Skeletal muscle cell (primary cell): ENCODE results near the gene ZSWIM1.

Source experiments
- DNase-seq: peaks from one replicate; pipeline ENCODE4 v3.0.0-alpha.2; 2010; ENCODE audit warnings: low read depth
- H3K4me3 ChIP-seq: 2 replicates; pipeline ENCODE4 v1.5.1; 2011; ENCODE audit warnings: low read depth, mild to moderate bottlenecking, control low read depth, low read length, moderate library complexity

Gene ZSWIM1

GRCh38 chr20:45880988-45881788 is at the start of gene ZSWIM1:
TSS of gene ZSWIM1 (plus strand) at chr20:45881227. CDS start at chr20:45882593, 1,366 bp downstream.
- DNase-seq: peak; percentile 94
- peak within 1 kb of the TSS; percentile 68 for H3K4me3 ChIP-seq

- no peak for DNase-seq
- H3K4me3 ChIP-seq: no peak overlapping the region
Measured at GRCh38 chr20:45832619-45833018, 48.4 kb upstream of the ZSWIM1 start.

DNA sequence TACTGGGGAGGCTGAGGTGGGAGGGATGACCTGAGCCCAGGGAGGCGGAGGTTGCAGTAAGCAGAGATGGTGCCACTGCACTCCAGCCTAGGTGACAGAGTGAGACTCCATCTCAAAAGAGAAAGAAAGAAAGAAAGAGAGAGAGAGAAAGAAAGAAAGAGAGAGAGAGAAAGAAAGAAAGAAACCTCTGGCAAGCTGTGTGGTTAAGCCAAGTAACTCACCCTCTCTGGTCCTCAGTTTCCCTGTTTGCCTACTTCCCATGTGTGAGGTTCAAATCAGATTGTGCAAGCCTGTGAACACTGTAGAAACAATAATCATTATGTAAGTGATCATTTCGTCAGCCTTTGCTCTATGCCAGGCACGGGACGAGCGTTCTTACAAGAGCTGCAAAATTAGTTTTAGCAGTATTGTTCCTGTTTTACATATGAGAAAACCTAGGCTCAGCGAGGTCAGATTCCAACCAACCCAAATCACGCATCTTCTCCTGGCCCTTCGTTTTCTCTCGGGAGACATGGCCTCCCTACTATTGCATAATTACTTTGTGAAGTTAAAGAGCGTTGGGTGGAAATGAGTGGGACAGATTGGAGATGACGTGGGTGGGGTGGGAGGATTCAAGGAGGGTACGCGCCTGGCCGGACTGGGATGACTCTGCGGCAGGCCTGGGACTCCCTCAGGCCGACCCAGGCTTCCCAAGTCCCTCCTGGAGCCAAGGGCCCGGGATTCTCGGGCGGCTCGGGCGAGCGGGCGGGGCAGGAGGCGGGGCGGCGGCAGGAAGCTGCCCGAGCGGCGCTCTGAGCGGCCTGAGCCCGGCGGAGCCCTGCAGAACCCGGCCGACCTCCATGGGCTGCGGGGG is 47.8 kb upstream of the ZSWIM1 start, which contains the start of gene SNX21:
Gene SNX21, plus strand, starts transcription at position 770 of the 853 bp plus-strand sequence. CDS start 121 bp downstream, outside the sequence.
- DNase-seq: peak; percentile 87
- H3K4me3 ChIP-seq: peak within 1 kb of the TSS; percentile 74

GRCh38 chr20:45833883-45834796 is 46.9 kb upstream of the ZSWIM1 start:
- DNase-seq: no peak
- H3K4me3 ChIP-seq: peak overlapping the region; percentile 74

- H3K4me3 ChIP-seq: peak overlapping the region; percentile 74
Measured at GRCh38 chr20:45834797-45835161, 46.2 kb upstream of the ZSWIM1 start.

GRCh38 chr20:45835329-45835765 is 45.7 kb upstream of the ZSWIM1 start:
- DNase-seq: no peak
- H3K4me3 ChIP-seq: peak overlapping the region; percentile 74

More at GRCh38 chr20:45834797-45835161, 46.2 kb upstream of the ZSWIM1 start:
- DNase-seq: no peak

DNA sequence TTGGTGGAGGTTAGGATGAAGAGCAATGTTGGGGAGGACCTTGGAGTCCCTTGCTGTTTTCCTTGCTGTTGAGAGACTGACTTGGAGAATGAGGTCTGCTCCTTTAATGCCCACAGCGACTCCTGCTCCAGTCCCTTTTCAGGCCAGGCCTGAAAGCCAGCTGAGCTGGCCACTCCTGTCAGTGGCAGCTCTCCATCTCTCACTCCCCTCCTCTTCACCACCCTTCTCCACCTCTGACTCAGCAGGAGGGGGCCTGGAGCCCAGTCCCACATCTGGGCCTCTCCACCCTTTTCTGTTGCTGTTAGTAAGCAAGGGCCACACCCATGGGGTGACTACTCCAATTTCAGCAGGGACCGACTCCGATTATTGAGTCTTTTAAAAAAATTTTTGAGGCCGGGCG is 45.2 kb upstream of the ZSWIM1 start:
- no peak overlapping the region for H3K4me3 ChIP-seq
- DNase-seq: no peak

GRCh38 chr20:45836841-45837240 is 44.2 kb upstream of the ZSWIM1 start:
- H3K4me3 ChIP-seq: no peak overlapping the region
- no peak for DNase-seq

GRCh38 chr20:45840700-45841198 is 40.3 kb upstream of the ZSWIM1 start:
- no peak for DNase-seq
- no peak overlapping the region for H3K4me3 ChIP-seq

DNA sequence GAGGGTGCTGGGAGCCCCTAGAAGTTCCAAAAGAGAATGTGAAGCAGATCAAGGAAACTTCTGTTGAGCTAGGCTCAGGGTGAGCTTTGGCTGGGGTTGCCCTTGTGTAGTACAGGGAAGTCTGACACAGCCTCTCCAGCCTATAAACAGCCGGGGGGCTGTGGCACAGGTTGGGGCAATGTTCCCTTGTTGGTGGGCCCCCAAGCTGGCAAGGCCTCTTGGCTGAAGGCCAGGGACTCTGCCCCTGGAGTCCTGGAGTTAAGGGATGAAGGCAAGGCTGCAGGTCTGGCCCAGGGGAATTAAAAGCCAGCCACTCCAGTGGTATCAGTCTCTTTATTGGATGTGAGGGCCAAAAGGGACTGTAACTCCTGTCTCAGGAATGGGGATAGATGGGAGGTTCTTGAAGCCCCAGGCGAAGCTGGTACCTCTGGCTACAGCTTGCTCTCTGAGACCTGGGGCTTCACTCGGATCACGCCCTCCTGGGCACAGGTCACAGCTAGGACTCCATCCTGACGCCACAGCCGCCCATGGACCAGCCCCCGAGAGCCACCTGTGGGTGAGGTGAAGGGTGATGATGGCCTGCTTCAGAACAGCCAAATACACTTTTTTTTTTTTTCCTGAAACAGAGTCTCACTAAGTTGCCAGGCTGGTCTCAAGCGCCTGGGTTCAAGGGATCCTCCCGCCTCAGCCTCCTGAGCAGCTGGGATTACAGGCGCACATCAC is 39.5 kb upstream of the ZSWIM1 start:
- H3K4me3 ChIP-seq: no peak overlapping the region
- no peak for DNase-seq

DNA sequence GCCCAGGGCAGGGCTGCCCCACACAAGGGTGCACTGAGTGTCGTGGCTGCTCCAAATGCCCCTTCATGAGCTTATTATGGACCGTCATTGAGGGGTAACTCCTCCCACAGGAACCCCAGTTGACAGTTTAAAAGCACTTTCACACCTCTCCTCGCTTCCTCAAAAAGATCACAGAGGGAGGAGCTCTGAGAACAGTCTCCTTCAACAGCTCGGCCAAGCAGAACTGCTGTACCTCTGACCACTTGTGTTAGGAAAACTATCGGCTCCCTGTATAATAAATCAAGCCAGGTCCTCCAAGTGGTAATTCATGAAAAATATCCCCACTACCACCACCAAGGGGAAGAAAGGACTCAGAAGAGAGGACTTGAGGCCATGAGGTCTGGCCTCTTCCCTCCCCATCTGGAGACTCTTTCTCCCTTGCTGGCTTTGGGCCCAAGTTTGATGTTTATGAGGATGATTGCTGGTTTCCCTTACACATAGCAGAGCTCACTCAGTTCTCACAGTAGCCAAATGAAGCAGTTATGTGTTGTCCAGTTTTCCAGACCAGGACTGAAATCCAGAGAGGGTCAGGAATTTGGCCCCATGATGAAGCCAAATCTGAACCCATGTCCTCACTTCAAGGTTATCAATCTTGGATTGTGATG is 38.7 kb upstream of the ZSWIM1 start:
- DNase-seq: no peak
- H3K4me3 ChIP-seq: no peak overlapping the region

DNA sequence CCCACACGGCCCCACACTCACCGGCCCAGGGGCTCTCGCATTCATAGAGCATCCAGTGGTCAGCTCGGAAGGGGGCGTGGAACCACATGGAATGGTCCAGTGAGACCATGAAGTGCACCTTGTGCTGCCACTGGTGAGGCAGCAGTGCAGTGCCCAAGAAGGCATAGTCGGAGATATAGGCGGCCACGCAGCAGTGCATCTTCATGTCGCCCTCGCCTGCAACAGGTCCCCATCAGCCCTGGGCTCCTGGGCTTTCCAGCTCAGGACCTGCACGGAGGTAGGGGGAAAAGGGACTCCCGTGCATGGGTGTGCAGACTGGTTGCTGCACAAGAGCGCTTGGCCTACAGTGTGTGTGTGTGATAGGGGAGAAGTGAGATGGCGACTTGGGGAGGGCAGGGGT is 37.5 kb upstream of the ZSWIM1 start:
- no peak for DNase-seq
- no peak overlapping the region for H3K4me3 ChIP-seq

- H3K4me3 ChIP-seq: no peak overlapping the region
- no peak for DNase-seq
Measured at GRCh38 chr20:45845452-45845851, 35.6 kb upstream of the ZSWIM1 start.

- DNase-seq: no peak
- H3K4me3 ChIP-seq: no peak overlapping the region
Measured at GRCh38 chr20:45848421-45848820, 32.6 kb upstream of the ZSWIM1 start.

- no peak overlapping the region for H3K4me3 ChIP-seq
- no peak for DNase-seq
Measured at GRCh38 chr20:45848969-45849582, 32.0 kb upstream of the ZSWIM1 start.

- H3K4me3 ChIP-seq: no peak overlapping the region
- no peak for DNase-seq
Measured at GRCh38 chr20:45850238-45850637, 30.8 kb upstream of the ZSWIM1 start.

- H3K4me3 ChIP-seq: no peak overlapping the region
- DNase-seq: no peak
Measured at GRCh38 chr20:45850926-45851325, 30.1 kb upstream of the ZSWIM1 start.

GRCh38 chr20:45851501-45851900 is 29.5 kb upstream of the ZSWIM1 start:
- DNase-seq: no peak
- H3K4me3 ChIP-seq: no peak overlapping the region
